Inferior parietal cortex (tissue), 1 donor: ENCODE measurements around the gene GK2.

Experiments
- DNase-seq: peaks from one replicate; pipeline ENCODE4 v3.0.0-alpha.2; 2016; ENCODE audit errors: extremely low spot score

GK2 gene

GRCh38 chr4:79385641-79386040 is 22.4 kb downstream of the GK2 start:
- DNase-seq = no peak

GRCh38 chr4:79381161-79381560 is 26.9 kb downstream of the GK2 start:
- DNase-seq = no peak

GRCh38 chr4:79370026-79370425 is 38.0 kb downstream of the GK2 start:
- no peak for DNase-seq

DNA sequence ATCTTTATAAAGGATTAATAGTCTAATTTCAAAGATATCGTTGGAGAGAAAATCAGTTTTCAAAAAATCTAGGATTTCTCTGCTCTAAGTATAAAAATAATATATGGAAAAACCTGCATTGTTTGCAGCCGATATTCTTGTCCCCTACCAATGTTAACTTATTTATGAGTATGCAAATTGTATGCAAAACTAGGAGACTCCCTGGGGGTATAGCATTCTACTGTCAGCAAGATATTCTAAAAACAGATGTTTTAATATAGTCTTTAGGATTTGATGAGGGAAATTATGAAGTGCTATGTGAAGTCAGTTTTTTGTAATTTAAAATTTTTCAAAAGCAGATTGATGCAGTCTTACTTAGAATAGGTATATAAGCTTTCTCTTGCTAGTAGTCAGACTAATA is 40.9 kb downstream of the GK2 start:
- no peak for DNase-seq

- DNase-seq = no peak
Observed at GRCh38 chr4:79366422-79366821, 41.6 kb downstream of the GK2 start.

GRCh38 chr4:79364061-79364460 is 44.0 kb downstream of the GK2 start:
- DNase-seq = no peak

- DNase-seq = no peak
Observed at GRCh38 chr4:79362626-79363025, 45.4 kb downstream of the GK2 start.

DNA sequence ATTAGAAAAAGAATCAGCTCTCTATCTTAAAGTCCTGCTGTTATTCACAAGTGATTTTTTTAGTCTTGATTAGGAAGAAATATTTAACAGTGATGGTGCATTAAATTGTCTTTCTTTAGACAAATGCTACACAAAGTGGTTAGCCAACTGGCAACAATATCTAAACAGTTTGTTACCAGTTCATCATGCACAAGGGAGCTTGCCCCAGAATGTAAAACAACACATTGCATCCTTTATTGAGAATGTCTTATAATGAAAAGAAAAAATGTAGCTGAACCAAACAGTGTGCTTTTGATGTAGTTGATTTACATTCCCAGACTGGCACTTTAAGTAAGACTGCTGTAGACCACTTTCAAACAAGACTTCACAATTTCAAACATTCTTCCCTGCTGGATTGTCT is 48.0 kb downstream of the GK2 start:
- no peak for DNase-seq

GRCh38 chr4:79358438-79358837 is 49.6 kb downstream of the GK2 start:
- DNase-seq = no peak

DNA sequence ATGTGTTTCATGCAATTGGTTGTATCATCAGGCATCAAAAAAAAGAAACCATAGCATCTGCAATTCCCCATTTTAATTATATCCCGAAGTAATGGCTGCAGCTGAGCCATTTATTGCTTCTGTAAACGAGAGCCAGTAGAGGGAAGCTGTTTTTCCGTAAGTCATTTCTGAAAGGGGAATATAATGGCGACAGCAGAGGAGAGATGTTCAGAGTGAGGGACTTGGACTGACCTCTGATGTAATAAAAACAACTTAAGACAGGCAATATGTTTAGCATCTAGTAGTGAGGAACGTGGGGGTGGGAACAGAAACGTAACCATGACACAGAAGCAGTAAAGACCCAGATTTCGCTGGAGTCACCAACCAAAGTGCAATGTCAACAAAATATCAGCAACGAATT is 50.7 kb downstream of the GK2 start:
- DNase-seq = no peak
